ENCODE data around the gene ESD.
"Not testable (repeated sequence)": the region's sequence is repeated elsewhere in the genome, so short reads cannot be mapped to it uniquely, and the experiment has no call there.

The ESD gene

DNA sequence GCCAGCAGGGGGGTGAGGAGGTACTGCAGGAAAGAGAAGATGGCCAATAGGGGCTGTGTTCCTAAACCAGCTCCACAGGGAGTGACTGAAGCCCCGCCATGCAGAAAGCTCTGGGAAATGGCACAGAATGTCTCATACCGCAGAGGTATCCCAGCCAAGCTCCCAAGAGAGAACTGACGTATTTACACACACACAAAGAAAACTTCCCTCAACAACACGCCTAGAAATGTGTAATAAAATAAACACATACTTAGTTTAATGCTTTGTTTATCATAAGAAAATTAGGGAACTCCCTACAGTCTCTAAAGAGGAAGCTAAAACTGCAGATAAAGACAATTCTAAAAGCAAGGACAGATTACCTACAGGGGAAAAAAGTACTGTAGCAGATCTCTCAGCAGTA lies 40.0 kb downstream of the ESD start:
- Histone ChIP-seq H4K5ac (ENCODE audit: low read length) (no peak overlapping the region), H3K4me2 (ENCODE audit: low read length) (no peak overlapping the region), H3K9ac (ENCODE audit: low read length) (no peak overlapping the region), H2BK15ac (replicated peaks; ENCODE audit: low read depth) (no peak overlapping the region), H3K18ac (ENCODE audit: low read length) (no peak overlapping the region), H3K4me1 (ENCODE audit: control insufficient read depth, low read depth, low read length) (no peaks in the 10 kb centered on the region), H2BK120ac (ENCODE audit: low read depth, low read length) (no peak overlapping the region), H3K27ac (ENCODE audit: low read depth, low read length) (no peak overlapping the region), H3K4me3 (ENCODE audit: low read length) (no peak overlapping the region), H2BK5ac (ENCODE audit: low read length) (no peak overlapping the region), H3K36me3 (ENCODE audit: control insufficient read depth, insufficient read depth, low read length) (no peaks in the 10 kb centered on the region), H3K79me2 (ENCODE audit: control insufficient read depth, insufficient read depth, low read length) (no peaks in the 10 kb centered on the region), H2AK5ac (ENCODE audit: low read length) (no peak overlapping the region), H3K23ac (ENCODE audit: low read length) (no peak overlapping the region), H3K4ac (ENCODE audit: low read depth, low read length) (no peak overlapping the region), H3K27me3 (ENCODE audit: insufficient read depth, low read length, poor library complexity) (no peaks in the 10 kb centered on the region), H3K79me1 (ENCODE audit: low read length) (no peaks in the 10 kb centered on the region), H3K56ac (ENCODE audit: low read length) (no peak overlapping the region), H4K8ac (ENCODE audit: low read depth, low read length) (no peak overlapping the region)
- DNase-seq = no peak
- no CpG with 5 or more reads among the region's 4 CpGs for WGBS (ENCODE audit: extremely low coverage, insufficient coverage, low lambda C conversion rate)

- not testable (repeated sequence) for H2BK120ac ChIP-seq (ENCODE audit: low read depth, low read length); H3K23ac ChIP-seq (ENCODE audit: low read length); H4K5ac ChIP-seq (ENCODE audit: low read length); H3K27ac ChIP-seq (ENCODE audit: low read depth, low read length); H3K4me1 ChIP-seq (ENCODE audit: control insufficient read depth, low read depth, low read length); H3K9ac ChIP-seq (ENCODE audit: low read length); H3K18ac ChIP-seq (ENCODE audit: low read length); H3K27me3 ChIP-seq (ENCODE audit: insufficient read depth, low read length, poor library complexity); H2BK15ac ChIP-seq (replicated peaks; ENCODE audit: low read depth); H3K4me2 ChIP-seq (ENCODE audit: low read length); H2BK5ac ChIP-seq (ENCODE audit: low read length); H3K36me3 ChIP-seq (ENCODE audit: control insufficient read depth, insufficient read depth, low read length); H2AK5ac ChIP-seq (ENCODE audit: low read length); H3K79me2 ChIP-seq (ENCODE audit: control insufficient read depth, insufficient read depth, low read length); H3K4ac ChIP-seq (ENCODE audit: low read depth, low read length); DNase-seq; H3K56ac ChIP-seq (ENCODE audit: low read length); H3K79me1 ChIP-seq (ENCODE audit: low read length); H4K8ac ChIP-seq (ENCODE audit: low read depth, low read length); H3K4me3 ChIP-seq (ENCODE audit: low read length)
- WGBS (ENCODE audit: extremely low coverage, insufficient coverage, low lambda C conversion rate) = no CpG with 5 or more reads among the region's 5 CpGs
Observed at GRCh38 chr13:46755508-46755907, 41.5 kb downstream of the ESD start.

DNA sequence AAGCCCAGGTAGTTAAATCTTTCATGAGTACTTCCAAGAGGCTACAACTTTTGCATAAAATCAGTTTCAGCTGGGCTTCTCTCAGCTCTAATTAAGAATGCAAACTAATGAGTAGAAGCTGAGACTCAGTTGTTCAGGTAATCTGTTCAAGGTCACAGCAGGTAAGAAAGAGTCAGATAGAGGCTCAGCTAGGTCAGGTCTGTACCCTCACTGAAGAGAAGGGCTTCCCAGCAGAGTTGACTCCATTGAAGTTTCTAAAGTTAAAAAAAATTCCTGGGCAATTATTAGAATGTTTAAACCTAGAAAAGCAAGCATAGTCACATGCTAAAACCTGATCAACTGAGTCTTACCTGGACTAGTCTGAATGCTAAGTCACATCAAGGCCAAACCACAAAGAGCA lies 42.1 kb downstream of the ESD start:
- Histone ChIP-seq H3K9ac (ENCODE audit: low read length) (no peak overlapping the region), H2BK15ac (replicated peaks; ENCODE audit: low read depth) (no peak overlapping the region), H3K4me3 (ENCODE audit: low read length) (no peak overlapping the region), H3K27ac (ENCODE audit: low read depth, low read length) (no peak overlapping the region), H2BK120ac (ENCODE audit: low read depth, low read length) (no peak overlapping the region), H3K4me2 (ENCODE audit: low read length) (no peak overlapping the region), H3K23ac (ENCODE audit: low read length) (no peak overlapping the region), H3K4me1 (ENCODE audit: control insufficient read depth, low read depth, low read length) (no peaks in the 10 kb centered on the region), H4K8ac (ENCODE audit: low read depth, low read length) (no peak overlapping the region), H3K4ac (ENCODE audit: low read depth, low read length) (no peak overlapping the region), H3K79me2 (ENCODE audit: control insufficient read depth, insufficient read depth, low read length) (no peaks in the 10 kb centered on the region), H3K79me1 (ENCODE audit: low read length) (no peaks in the 10 kb centered on the region), H4K5ac (ENCODE audit: low read length) (no peak overlapping the region), H3K36me3 (ENCODE audit: control insufficient read depth, insufficient read depth, low read length) (no peaks in the 10 kb centered on the region), H3K27me3 (ENCODE audit: insufficient read depth, low read length, poor library complexity) (no peaks in the 10 kb centered on the region), H2BK5ac (ENCODE audit: low read length) (no peak overlapping the region), H3K18ac (ENCODE audit: low read length) (no peak overlapping the region), H3K56ac (ENCODE audit: low read length) (no peak overlapping the region), H2AK5ac (ENCODE audit: low read length) (no peak overlapping the region)
- DNase-seq = no peak

- no peak for DNase-seq
- no peaks in the 10 kb centered on the region for H3K79me2 ChIP-seq (ENCODE audit: control insufficient read depth, insufficient read depth, low read length)
- H4K5ac ChIP-seq (ENCODE audit: low read length) = no peak overlapping the region
- H2BK5ac ChIP-seq (ENCODE audit: low read length) = no peak overlapping the region
- H2BK120ac ChIP-seq (ENCODE audit: low read depth, low read length) = no peak overlapping the region
- no peaks in the 10 kb centered on the region for H3K79me1 ChIP-seq (ENCODE audit: low read length)
- H3K9ac ChIP-seq (ENCODE audit: low read length) = no peak overlapping the region
- no peak overlapping the region for H2BK15ac ChIP-seq (replicated peaks; ENCODE audit: low read depth)
- H3K56ac ChIP-seq (ENCODE audit: low read length) = no peak overlapping the region
- no peak overlapping the region for H2AK5ac ChIP-seq (ENCODE audit: low read length)
- no peak overlapping the region for H4K8ac ChIP-seq (ENCODE audit: low read depth, low read length)
- WGBS (ENCODE audit: extremely low coverage, insufficient coverage, low lambda C conversion rate) = no CpG with 5 or more reads among the region's 6 CpGs
- no peak overlapping the region for H3K4me3 ChIP-seq (ENCODE audit: low read length)
- no peak overlapping the region for H3K4me2 ChIP-seq (ENCODE audit: low read length)
- H3K36me3 ChIP-seq (ENCODE audit: control insufficient read depth, insufficient read depth, low read length) = no peaks in the 10 kb centered on the region
- H3K27me3 ChIP-seq (ENCODE audit: insufficient read depth, low read length, poor library complexity) = no peaks in the 10 kb centered on the region
- no peak overlapping the region for H3K23ac ChIP-seq (ENCODE audit: low read length)
- no peak overlapping the region for H3K27ac ChIP-seq (ENCODE audit: low read depth, low read length)
- H3K4ac ChIP-seq (ENCODE audit: low read depth, low read length) = no peak overlapping the region
- H3K4me1 ChIP-seq (ENCODE audit: control insufficient read depth, low read depth, low read length) = no peaks in the 10 kb centered on the region
- no peak overlapping the region for H3K18ac ChIP-seq (ENCODE audit: low read length)
Observed at GRCh38 chr13:46753917-46754316, 43.0 kb downstream of the ESD start.

DNA sequence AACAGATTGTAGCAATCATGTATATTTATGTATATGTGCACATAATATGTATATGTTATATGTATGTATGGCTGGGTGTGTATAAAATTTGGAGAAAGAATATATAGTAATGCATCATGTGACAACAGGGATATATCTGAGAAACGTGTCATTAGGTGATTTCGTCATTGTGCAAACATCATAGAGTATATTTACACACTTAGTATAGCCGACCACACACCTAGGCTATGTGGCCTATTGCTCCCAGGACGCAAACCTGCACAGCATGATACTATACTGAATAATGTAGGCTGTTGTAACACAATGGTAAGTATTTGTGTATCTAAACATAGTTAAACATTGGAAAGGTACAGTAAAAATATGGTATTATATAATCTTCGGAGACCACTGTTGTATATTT lies 43.8 kb downstream of the ESD start:
- Histone ChIP-seq H4K5ac (ENCODE audit: low read length) (no peak overlapping the region), H3K18ac (ENCODE audit: low read length) (no peak overlapping the region), H3K4ac (ENCODE audit: low read depth, low read length) (no peak overlapping the region), H3K79me2 (ENCODE audit: control insufficient read depth, insufficient read depth, low read length) (no peaks in the 10 kb centered on the region), H3K4me3 (ENCODE audit: low read length) (no peak overlapping the region), H3K36me3 (ENCODE audit: control insufficient read depth, insufficient read depth, low read length) (no peaks in the 10 kb centered on the region), H2AK5ac (ENCODE audit: low read length) (no peak overlapping the region), H3K79me1 (ENCODE audit: low read length) (no peaks in the 10 kb centered on the region), H2BK120ac (ENCODE audit: low read depth, low read length) (no peak overlapping the region), H2BK5ac (ENCODE audit: low read length) (no peak overlapping the region), H3K9ac (ENCODE audit: low read length) (no peak overlapping the region), H4K8ac (ENCODE audit: low read depth, low read length) (no peak overlapping the region), H3K4me2 (ENCODE audit: low read length) (no peak overlapping the region), H3K27ac (ENCODE audit: low read depth, low read length) (no peak overlapping the region), H3K56ac (ENCODE audit: low read length) (no peak overlapping the region), H3K27me3 (ENCODE audit: insufficient read depth, low read length, poor library complexity) (no peaks in the 10 kb centered on the region), H3K23ac (ENCODE audit: low read length) (no peak overlapping the region), H2BK15ac (replicated peaks; ENCODE audit: low read depth) (no peak overlapping the region), H3K4me1 (ENCODE audit: control insufficient read depth, low read depth, low read length) (no peaks in the 10 kb centered on the region)
- no CpG with 5 or more reads among the region's 5 CpGs for WGBS (ENCODE audit: extremely low coverage, insufficient coverage, low lambda C conversion rate)
- DNase-seq = no peak

- no peak overlapping the region for H2BK15ac ChIP-seq (replicated peaks; ENCODE audit: low read depth)
- H3K4me3 ChIP-seq (ENCODE audit: low read length) = no peak overlapping the region
- no peak overlapping the region for H3K23ac ChIP-seq (ENCODE audit: low read length)
- H2BK5ac ChIP-seq (ENCODE audit: low read length) = no peak overlapping the region
- H3K56ac ChIP-seq (ENCODE audit: low read length) = no peak overlapping the region
- no peak overlapping the region for H2AK5ac ChIP-seq (ENCODE audit: low read length)
- no peaks in the 10 kb centered on the region for H3K4me1 ChIP-seq (ENCODE audit: control insufficient read depth, low read depth, low read length)
- no peak overlapping the region for H3K18ac ChIP-seq (ENCODE audit: low read length)
- no peak overlapping the region for H3K9ac ChIP-seq (ENCODE audit: low read length)
- H3K36me3 ChIP-seq (ENCODE audit: control insufficient read depth, insufficient read depth, low read length) = no peaks in the 10 kb centered on the region
- no peak overlapping the region for H2BK120ac ChIP-seq (ENCODE audit: low read depth, low read length)
- no peak overlapping the region for H4K8ac ChIP-seq (ENCODE audit: low read depth, low read length)
- no CpG with 5 or more reads among the region's 7 CpGs for WGBS (ENCODE audit: extremely low coverage, insufficient coverage, low lambda C conversion rate)
- no peaks in the 10 kb centered on the region for H3K79me1 ChIP-seq (ENCODE audit: low read length)
- no peak overlapping the region for H3K4me2 ChIP-seq (ENCODE audit: low read length)
- no peaks in the 10 kb centered on the region for H3K27me3 ChIP-seq (ENCODE audit: insufficient read depth, low read length, poor library complexity)
- H3K4ac ChIP-seq (ENCODE audit: low read depth, low read length) = no peak overlapping the region
- H3K79me2 ChIP-seq (ENCODE audit: control insufficient read depth, insufficient read depth, low read length) = no peaks in the 10 kb centered on the region
- H4K5ac ChIP-seq (ENCODE audit: low read length) = no peak overlapping the region
- no peak overlapping the region for H3K27ac ChIP-seq (ENCODE audit: low read depth, low read length)
- DNase-seq = no peak
Observed at GRCh38 chr13:46751811-46752635, 44.9 kb downstream of the ESD start.

Data from mesendoderm (in vitro differentiated cells).